ENCODE data around the gene EMILIN3.

The EMILIN3 gene

DNA sequence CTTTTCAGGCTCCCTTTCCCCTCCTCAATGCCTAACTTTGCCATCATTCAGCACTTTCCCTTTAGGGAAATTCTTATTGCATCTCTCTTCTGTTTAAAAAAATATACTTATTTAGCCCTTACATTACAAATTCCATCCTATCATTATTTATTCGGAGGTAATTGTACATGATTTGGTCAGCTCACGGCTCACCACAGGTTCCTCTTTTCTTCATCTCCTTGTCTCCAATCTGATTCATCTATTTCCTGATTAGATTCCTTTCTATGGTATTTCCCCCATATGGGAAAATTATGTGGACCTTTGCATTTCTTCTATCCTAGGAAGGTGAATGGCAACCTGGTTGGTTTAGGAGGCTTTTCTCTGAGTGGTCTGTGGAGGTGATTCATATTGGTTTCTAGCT lies 12.9 kb upstream of the EMILIN3 start:
- DNase-seq, result no peak
- no peak for TF ChIP-seq POLR2A (IDR thresholded peaks at IDR 0.05; ENCODE audit: low read length)
- no peak for TF ChIP-seq GATA1 (IDR thresholded peaks at IDR 0.05; ENCODE audit: low read depth, low read length)

DNA sequence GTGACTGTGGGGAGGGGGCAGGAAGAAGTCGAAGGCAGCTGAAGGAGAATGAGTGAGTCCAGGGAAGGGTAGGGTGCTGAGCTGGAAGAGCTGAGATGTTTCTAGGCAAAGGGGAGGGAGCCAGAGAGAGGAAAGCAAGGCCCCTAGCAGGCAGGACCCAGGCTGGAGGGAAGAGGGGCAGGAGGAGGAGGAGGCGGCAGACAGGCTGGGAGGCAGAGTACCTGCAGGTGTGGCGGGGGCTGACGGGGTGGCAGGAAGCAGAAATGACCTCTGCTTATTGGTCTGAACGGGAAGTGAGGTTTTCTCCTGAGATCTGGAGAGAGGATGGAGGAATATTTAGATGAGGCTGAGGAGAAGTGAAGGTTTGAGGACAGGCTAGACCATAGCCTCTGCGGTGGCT lies 10.7 kb upstream of the EMILIN3 start:
- TF ChIP-seq POLR2A (IDR thresholded peaks at IDR 0.05; ENCODE audit: low read length) (no peak), GATA1 (IDR thresholded peaks at IDR 0.05; ENCODE audit: low read depth, low read length) (no peak)
- no peak for DNase-seq

DNA sequence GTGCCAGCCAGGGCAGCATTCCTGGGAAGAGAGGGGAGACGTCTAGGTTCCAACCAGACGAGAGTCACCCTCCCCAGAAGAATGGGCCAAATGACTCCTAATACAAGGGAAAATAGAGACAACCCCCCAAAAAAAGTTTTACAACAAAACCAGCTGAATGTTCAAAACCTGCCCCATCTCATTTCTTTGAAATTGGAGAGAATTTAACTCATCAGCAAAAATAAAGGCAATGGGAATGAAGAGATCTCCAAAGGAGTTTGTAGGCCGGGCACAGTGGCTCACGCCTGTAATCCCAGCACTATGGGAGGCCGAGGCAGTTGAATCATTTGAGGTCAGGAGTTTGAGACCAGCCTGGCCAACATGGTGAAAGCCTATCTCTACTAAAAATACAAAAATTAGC lies 9.7 kb upstream of the EMILIN3 start:
- no peak for DNase-seq
- TF ChIP-seq GATA1 (IDR thresholded peaks at IDR 0.05; ENCODE audit: low read depth, low read length), result no peak
- TF ChIP-seq POLR2A (IDR thresholded peaks at IDR 0.05; ENCODE audit: low read length), result no peak

DNA sequence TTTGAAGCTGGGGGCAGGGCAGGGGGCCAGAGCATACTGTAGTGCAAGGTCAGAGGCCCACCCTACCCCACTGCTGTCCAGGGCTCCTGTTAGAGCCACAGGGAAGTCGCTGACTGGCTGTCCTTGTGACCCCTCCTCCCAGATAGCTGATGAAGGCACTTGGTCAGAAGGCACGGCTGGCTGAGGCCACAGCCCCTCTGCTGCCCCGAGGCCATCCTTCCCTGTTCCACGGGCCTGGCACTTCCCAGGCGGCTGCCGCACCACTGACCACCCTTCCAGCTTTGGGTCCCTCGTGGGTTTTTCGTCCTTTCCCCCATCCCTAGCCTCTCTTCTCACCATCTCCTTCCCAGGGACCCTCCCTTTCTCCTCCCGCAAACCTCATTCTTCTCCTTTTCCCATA lies 9.2 kb upstream of the EMILIN3 start:
- TF ChIP-seq GATA1 (IDR thresholded peaks at IDR 0.05; ENCODE audit: low read depth, low read length) (no peak), POLR2A (IDR thresholded peaks at IDR 0.05; ENCODE audit: low read length) (no peak)
- no peak for DNase-seq

DNA sequence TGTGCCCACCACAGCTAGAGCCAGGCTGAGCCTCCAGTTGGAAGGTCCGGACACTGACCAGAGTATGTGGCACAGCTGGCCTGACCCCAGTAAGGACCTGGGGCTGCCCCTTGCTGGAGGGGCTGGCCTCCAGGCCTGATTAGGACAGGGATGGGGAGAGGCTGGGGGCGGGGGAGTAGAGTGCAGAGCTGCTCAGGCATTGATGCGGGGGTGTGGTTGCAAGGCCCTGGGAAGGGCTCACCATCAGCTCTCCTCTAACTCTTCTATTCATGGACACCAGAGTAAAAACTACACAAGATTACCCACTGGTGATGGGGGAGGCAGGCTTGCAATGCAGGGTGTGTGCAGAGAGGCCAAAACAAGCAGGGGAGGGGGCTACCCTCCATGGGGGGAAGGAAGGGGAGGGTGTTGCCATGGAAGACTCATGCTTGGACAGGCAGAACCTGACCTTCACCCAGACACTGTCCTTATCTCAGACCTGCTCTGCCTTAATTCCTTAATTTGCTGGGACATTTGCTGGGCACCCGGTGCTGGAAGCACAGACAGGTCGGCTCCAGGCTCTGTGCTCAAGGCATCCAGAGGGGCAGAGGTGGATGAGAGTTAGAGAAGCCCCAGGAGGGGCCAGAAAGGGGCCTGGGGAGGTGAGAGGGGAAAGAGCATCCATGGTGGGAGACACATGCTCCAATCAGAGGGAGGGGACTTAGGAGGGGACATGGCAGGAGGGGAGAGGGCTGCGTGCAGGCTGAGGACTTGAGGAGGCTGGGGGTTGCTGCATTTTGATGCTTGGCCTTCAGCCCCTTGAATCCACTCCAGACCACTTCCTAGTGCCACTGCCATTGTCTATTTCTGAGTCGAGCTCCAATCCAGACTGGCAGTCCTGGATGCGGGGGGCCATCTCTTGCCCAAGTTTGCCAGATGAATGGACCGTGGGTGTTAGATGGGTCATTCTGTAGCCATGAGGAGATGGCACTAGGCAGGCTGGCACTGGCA lies 7.6 kb upstream of the EMILIN3 start:
- no peak for DNase-seq
- TF ChIP-seq POLR2A (IDR thresholded peaks at IDR 0.05; ENCODE audit: low read length), result no peak
- TF ChIP-seq GATA1 (IDR thresholded peaks at IDR 0.05; ENCODE audit: low read depth, low read length), result no peak

DNA sequence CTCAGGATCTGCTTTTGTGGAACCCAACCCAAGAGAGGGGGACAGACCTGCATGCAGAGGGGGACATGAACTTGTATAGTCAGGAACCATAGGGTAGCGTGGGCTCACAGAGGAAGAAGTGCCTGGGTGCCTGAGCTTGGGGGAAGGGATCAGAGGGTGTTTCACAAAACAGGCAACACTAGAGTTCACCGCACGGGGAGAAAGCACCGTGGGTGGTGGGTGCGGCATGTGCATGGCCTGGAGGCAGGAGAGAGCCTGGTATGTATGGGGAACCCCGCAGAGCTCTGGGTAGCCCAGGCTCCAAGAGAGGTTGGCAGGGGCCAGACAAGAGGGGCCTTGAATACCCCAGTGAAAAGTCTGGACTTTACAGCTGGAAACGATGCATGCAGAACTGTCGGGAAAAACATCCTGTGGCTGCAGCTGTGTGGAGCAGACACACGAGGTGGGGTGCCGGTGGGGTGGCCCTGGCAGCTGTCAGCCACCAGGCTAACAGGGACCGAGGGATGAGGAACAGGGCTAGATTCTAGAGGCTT lies 6.7 kb upstream of the EMILIN3 start:
- TF ChIP-seq GATA1 (IDR thresholded peaks at IDR 0.05; ENCODE audit: low read depth, low read length), result no peak
- no peak for TF ChIP-seq POLR2A (IDR thresholded peaks at IDR 0.05; ENCODE audit: low read length)
- no peak for DNase-seq

DNA sequence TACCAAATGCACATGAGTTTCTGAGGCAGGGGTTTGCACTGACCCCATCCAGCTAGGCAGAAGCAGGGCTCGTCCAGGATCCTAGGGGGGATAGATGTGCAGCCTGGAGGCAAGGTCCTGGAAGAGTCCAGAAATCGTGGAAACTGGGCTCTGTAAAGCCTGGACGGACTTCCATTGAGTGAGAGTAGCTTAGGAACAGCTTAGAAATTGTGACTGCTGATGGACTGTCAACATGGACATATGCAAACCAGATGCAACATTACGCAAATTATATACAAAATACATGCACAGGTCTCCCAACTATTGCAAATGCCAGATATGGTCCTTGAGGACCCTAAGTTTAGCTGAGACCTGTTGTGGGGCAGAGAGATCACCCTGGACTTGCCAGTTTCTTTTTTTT lies 4.8 kb upstream of the EMILIN3 start:
- TF ChIP-seq GATA1 (IDR thresholded peaks at IDR 0.05; ENCODE audit: low read depth, low read length) (no peak), POLR2A (IDR thresholded peaks at IDR 0.05; ENCODE audit: low read length) (no peak)
- DNase-seq, result no peak

DNA sequence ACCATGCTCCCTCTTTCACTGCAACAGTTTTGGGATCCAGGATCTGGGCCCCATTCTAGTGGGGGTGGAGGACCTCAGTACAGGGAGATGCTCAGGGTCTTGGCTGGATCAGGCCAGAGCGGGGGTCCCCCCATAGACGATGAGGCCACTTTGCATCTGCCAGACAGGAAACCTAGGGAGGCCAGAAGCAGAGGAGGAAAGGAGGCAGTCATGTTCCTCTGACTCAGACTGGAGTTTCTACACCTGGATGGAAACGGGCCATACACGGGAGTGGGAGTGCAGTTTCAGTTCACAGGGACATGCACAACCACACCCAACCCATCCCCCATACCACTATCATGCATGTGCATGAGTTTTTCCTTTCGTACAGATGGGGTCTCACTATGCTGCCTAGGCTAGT lies 3.6 kb upstream of the EMILIN3 start:
- TF ChIP-seq GATA1 (IDR thresholded peaks at IDR 0.05; ENCODE audit: low read depth, low read length) (no peak), POLR2A (IDR thresholded peaks at IDR 0.05; ENCODE audit: low read length) (no peak)
- DNase-seq, result no peak

DNA sequence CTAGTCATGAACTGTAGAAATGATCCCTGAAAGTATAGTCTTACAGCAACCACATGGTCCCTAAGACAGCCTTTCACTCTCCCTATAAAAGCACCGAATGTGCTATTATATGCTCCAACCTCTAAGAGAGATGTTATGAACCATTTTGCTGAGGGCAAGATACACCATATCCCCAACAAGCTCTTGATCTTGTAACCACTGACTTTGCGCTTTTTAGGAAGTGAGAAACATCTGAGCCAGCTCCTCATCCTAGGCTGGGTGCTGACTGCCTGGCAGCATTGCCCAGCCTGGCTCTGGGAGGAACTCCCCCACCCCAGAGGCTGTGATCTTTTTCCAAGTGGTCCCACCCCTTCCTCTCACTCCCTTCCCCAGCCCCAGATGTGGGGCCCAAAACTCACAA lies 3.1 kb upstream of the EMILIN3 start:
- DNase-seq, result no peak
- no peak for TF ChIP-seq GATA1 (IDR thresholded peaks at IDR 0.05; ENCODE audit: low read depth, low read length)

DNA sequence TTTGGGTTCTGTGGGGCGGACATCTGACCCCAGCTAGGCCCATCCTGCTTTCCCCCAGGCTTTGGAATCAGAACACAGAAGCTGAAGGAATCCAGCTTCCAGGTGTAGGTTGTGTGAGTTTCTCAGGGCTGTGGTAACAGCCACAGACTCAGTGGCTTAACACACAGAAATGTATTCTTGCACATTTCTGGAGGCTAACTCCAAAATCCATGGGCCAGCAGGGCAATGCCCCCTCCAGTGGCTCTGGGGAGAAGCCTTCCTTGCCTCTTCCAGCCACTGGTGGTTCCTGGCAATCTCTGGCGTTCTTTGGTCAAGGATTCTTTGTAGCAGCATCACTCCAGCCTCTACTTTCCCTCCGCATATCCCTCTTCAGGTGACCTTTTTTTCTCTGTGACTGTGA lies 1.3 kb upstream of the EMILIN3 start:
- DNase-seq, result no peak
- TF ChIP-seq POLR2A (IDR thresholded peaks at IDR 0.05; ENCODE audit: low read length) (no peak), GATA1 (IDR thresholded peaks at IDR 0.05; ENCODE audit: low read depth, low read length) (no peak)

DNA sequence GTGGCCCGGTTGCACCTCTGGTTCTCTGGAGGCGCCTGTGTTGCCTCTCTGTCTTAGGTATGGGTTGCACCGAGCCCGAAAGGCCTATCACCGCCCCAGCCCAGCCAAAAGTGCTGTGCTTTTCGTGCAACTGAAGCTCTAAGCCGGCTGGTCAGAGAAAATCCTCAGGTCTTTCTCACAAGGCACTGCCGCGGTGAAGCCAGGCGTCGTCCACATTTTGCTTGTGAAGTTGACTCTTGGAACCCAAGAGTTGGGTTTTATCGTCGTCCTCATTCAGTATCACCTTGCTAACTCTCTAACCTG lies 726 bp upstream of the EMILIN3 start:
- TF ChIP-seq POLR2A (IDR thresholded peaks at IDR 0.05; ENCODE audit: low read length), result no peak
- no peak for TF ChIP-seq GATA1 (IDR thresholded peaks at IDR 0.05; ENCODE audit: low read depth, low read length)
- no peak for DNase-seq

DNA sequence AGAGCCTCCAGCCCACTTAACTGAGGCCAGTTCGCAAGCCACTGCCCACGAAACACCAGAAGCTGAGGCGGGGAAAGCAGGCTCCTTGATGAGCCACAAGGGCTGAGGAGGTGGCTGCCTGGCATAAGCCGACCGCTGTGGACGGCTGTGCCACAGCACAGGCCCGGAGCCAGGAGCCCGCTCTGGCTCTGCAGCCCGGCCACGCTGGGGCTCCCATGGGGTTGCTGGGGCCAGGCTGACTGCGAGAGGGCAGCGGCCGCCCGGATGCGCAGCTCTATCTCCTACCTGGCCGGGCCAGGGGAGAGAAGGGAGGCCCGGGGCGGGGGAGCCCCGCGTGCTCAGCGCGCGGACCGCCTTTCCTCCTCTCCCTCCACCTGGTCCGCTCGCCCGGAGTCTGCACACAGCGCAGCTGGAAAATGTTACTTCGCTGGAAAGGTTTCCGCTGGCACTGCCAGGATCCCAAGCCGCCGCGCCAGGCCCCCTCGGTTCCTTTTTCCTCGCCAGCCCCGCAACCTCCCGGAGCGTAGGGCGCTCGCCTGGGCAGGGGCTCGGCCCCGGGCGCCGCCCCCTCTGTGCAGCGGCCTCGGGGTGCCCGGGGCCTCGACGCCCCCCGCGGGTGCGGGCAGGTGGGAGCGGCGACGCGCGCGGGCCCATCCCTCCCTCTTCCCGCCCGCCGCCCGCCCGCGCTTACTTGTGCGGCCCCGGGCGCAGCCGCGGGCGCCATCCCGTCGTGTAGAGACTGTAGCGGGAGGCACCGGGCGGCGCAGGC lies 657 bp downstream of the EMILIN3 start:
- DNase-seq, result no peak
- TF ChIP-seq GATA1 (IDR thresholded peaks at IDR 0.05; ENCODE audit: low read depth, low read length) (no peak), POLR2A (IDR thresholded peaks at IDR 0.05; ENCODE audit: low read length) (no peak)

DNA sequence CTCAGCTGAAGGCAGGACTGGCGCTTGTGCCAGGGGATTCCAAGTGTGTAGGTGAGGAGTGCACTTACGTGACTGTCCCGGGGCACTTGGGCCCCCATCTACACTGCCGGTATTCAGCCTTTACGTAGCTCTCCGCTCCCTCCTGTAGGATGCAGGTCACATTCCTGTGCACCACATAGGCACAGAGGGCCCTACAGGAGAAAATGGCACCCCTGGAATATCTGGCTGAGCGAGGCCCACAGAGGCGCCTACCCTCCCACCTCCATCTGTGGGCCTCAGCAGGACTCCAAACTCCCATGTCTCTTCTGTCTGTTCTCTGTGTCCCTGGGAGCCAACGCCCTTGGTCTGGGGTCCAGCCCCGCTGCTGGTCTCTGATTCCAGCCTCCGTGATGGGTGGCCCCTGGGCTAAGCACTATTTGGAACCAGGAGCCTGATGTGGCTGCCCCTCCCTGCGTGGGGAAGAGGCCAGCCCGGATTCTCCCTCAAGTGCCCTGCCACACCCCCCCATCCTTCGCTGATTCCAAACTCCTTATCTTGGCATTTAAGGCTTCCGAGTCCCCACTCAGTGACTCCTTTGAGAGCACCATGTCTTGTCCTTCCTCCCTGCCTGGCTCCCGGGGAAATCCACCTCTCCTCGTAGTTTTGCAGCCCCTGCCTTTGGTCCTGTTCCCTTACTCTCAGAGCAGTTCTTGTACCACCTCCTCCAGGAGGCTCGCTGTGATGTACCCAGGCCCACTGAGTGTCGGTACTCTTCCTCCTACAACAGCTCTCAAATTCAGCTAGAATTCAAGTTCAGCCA lies 1.5 kb downstream of the EMILIN3 start:
- TF ChIP-seq GATA1 (IDR thresholded peaks at IDR 0.05; ENCODE audit: low read depth, low read length), result no peak
- no peak for TF ChIP-seq POLR2A (IDR thresholded peaks at IDR 0.05; ENCODE audit: low read length)
- DNase-seq, result no peak

Measured in erythroblast (primary cell).